Stimulated activated CD8-positive, alpha-beta memory T cell treated with anti-CD3 and anti-CD28 coated beads, Interleukin-12 subunit alpha, Interleukin-12 subunit beta, amount 100 ng/mL, for 4 hours (primary cell): ENCODE results near the gene LIMK2.
"Not testable (repeated sequence)": the region's sequence is repeated elsewhere in the genome, so short reads cannot be mapped to it uniquely, and the experiment has no call there.

ENCODE experiments used
- DNase-seq: peaks from one replicate; pipeline ENCODE4 v3.0.0-alpha.2; 2020; ENCODE audit warnings: low read depth

LIMK2 gene

DNA sequence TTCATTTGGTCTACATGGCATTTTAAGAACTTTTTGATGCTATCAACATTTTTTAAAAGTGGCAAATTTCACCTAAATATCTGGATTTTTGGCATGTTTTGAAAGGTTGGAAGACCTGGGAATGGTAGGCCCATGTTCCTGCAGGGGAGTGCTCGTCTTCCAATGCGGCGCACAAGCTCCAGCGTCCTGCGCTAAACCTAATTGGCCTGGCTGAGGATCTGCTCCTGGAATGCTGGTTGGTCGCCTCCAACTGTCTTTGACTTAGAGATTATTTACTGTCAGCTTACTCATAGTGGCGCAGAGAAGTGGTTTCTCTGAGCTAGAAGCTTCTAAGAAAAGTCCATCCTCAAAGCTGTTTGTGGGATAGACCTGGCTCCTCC lies 626 bp upstream of the LIMK2 start:
- DNase-seq, result no peak

DNA sequence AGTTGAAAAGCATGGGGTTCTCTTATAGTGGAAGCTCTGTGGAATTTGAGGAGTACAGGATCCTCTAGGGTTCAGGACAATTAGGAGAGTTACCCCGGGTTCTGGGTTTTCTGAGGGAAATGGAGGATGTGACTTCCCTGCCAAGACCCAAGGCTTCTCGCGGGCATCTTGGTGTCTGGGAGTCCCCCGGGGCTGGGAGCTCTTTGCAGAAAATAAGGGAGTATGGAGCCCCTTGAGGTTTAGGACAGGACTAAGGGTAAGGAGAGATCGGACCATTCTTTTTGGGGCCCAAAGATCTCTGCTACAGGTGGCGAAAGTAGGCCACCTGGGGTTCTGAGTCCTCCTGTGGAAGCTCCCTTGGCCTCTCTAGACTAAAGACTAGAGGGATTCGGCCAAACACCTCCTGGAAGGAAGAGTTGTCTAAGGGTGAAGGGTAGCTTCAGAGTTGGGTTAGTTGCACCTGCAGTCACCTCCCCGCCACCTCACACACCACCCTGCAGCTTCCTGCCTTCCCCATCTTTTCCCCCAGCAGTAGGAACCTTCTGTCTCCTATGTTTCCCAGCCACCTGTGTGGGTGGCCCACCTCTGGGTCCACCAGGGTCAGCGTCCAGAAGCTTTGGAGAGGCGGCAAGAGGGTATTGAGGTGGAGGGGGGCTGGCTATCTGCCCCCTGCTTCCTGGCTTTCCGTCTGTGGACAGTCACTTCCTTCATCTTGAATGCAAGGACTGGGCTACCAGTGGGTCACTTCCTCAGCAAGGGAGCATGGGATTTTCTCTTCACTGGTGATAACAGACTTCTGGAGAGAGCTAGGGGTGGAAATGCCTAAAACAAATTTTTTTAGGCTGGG lies 908 bp downstream of the LIMK2 start:
- no peak for DNase-seq

DNA sequence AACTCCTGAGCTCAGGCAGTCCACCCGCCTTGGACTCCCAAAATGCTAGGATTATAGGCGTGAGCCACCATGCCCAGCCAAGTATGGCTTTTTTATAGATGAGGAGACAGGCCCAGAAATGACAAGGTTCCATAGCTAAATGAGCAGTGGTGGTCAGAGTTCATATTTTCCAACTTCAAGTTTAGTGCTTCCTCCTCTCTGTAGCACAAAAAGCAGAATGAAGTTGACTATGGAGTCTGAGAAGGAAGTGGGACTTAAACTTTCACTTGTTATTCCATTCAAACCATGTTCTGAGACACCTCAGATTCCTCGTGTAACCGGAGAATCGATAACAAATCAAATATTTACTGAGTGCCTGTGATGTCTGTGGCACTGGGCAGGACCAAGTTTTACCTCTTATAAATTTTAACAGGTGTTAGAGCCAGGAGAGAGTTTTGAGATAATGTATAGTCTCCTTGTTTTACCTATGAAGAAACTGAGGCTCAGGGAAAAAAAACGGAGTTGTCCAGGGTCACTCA lies 3.0 kb downstream of the LIMK2 start:
- no peak for DNase-seq

DNA sequence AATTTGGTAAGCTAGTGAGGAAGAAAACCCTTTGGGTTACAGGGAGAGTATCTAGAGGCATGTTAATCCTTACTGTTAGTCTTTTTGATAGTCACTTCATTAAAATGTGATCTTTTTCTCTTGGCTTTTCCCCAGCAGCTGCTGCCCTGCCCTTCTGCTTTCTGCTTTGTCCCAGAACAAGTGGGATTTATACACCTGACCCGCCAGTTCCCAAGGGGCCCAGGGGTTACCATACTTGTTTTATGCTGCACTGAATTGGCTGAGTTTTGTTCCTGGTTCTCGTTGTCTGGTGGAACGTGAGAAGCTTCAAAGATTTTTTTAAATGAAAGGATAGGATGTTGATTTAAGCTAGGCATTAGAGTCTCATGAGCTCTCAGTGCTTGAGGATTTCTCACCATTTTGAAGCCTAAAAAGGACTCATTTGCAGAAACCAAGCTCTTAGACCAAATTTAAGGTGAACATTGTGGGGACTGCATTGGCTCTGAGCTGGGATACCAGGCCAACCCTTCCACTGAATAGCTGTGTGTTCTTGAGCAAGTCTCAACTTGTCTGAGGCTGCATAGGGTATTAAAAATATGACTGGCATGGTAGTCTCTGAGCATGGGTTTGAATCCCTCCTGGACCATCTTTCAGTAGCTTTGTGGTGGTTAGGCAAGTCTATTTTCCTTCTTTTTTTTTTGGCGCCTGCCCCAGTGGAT lies 6.6 kb downstream of the LIMK2 start:
- DNase-seq, result no peak

DNA sequence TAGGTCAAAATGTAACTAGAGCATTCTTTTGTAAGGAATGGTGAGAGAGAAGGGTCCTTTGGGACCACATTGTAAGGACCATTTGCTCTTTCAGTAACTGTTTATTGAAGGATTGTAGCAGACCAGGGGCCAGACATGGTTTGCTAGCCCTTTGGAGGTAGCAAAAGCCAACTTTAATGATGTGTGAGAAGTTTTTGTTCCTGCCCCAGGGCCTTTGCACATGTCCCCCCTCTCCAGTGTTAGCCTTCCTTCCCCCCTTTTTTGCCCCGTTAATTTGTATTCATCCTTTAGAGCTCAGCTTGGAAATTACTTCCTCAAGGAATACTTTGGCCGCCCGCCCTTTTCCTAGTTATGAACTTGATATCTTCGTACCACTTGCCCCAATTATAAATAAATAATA lies 9.0 kb downstream of the LIMK2 start:
- no peak for DNase-seq

DNA sequence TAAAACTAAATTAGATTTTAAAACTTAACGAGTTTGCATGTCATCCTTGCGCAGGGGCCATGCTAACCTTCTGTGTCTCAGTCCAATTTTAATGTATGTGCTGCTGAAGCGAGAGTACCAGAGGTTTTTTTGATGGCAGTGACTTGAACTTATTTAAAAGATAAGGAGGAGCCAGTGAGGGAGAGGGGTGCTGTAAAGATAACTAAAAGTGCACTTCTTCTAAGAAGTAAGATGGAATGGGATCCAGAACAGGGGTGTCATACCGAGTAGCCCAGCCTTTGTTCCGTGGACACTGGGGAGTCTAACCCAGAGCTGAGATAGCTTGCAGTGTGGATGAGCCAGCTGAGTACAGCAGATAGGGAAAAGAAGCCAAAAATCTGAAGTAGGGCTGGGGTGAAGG lies 10.6 kb downstream of the LIMK2 start:
- DNase-seq, result no peak

DNA sequence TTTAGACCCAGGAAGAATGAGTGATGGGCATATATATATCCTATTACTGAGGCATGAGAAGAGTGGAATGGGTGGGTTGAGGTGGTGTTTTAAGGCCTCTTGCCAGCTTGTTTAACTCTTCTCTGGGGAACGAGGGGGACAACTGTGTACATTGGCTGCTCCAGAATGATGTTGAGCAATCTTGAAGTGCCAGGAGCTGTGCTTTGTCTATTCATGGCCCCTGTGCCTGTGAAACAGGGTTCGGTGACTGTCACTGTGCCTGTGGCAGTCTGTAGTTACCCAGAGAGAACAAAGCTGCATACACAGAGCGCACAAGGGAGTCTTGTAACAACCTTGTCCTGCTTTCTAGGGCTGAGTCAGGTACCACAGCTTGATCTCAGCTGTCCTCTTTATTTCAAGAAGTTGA lies 11.7 kb downstream of the LIMK2 start:
- DNase-seq, result no peak

DNA sequence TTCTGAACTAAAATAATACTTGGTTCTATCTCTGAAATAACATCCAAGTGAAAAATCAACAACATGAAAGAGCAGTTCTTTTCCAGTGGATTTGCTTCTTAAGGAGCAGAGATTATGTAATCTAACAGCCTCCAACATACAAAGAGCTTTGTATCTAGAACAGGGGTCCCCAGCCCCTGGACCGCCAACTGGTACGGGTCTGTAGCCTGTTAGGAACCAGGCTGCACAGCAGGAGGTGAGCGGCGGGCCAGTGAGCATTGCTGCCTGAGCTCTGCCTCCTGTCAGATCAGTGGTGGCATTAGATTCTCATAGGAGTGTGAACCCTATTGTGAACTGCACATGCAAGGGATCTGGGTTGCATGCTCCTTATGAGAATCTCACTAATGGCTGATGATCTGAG lies 12.6 kb downstream of the LIMK2 start:
- DNase-seq, result not testable (repeated sequence)

DNA sequence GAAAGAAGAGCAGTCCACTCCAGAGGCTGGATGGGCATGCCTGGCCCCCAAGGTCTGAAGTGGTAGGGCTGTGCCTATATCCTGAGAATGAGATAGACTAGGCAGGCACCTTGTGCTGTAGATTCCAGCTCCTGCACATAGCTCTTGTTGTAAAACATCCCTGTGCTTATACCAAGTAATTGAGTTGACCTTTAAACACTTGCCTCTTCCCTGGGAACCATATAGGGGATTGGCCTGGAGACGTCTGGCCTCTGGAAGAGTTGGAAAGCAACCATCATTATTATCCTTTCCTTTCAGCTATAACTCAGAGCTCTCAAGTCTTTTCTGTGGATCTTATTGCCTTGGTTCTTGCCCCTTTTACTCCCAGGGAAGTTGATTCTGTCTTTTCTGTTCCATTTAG lies 15.1 kb downstream of the LIMK2 start:
- DNase-seq, result no peak

DNA sequence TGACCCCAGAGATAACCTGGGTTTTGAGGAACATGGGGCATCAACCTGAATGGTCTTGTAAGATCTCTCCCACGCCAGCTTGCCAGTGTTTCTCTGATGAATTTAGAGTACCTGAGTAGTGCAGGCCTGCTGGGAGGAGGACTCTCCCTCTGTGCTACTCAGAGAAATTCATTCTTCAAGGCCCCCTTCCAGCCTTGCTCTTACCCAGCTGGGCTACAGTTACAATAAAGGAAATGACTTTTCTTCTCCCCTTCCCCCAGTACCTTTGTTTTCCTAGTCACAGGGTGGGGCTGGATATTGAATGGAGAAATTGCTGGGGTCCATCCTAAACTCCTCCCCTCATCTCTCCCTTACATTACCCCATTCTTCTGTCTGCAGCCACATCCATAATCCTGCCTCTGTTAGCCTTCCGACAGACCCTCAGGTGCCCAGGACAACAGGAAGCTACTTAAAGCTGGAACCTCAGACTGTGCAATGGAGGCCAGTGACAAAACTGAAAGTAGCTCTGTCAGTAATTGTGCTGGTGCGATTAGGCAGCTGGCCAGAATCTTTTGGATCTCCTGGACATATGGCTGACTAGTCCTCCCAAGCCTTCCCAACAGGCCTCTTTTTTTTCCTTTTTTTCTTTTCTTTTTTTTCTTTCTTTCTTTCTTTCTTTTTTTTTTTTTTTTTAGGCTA lies 17.4 kb downstream of the LIMK2 start:
- no peak for DNase-seq

DNA sequence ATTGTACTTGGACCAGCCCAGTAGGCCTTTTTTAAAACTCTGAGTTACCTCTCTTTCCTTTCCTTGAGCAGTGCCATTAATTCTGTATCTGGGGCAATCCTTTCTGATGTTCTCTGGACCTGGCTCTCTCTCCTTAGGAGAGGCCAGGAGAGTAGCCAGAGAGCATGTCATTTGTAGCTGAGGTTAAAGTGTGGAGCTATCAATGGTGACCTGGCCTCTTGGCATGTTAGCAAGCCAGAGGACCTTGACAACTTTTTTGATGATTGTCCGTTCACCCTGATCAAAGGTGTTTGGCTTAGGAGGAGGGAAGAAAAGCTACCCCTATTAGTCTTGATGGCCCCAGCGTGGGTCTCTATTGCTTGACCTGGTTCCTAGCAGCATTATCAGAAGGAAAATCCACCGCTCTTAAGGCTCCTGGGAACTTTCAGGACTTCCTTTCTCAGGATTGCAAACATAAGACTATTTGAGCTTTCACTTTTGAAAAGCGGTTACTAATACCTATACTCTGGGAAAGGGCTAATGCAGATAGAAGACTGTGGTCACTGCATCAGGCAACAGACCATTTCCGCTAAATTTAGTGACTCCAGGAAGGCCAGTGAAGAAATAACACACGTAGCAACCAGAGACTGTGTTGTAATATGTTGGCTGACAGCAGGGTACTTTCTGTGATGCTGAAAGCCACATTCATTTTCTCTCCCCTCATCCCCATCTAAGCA lies 18.2 kb downstream of the LIMK2 start:
- no peak for DNase-seq

DNA sequence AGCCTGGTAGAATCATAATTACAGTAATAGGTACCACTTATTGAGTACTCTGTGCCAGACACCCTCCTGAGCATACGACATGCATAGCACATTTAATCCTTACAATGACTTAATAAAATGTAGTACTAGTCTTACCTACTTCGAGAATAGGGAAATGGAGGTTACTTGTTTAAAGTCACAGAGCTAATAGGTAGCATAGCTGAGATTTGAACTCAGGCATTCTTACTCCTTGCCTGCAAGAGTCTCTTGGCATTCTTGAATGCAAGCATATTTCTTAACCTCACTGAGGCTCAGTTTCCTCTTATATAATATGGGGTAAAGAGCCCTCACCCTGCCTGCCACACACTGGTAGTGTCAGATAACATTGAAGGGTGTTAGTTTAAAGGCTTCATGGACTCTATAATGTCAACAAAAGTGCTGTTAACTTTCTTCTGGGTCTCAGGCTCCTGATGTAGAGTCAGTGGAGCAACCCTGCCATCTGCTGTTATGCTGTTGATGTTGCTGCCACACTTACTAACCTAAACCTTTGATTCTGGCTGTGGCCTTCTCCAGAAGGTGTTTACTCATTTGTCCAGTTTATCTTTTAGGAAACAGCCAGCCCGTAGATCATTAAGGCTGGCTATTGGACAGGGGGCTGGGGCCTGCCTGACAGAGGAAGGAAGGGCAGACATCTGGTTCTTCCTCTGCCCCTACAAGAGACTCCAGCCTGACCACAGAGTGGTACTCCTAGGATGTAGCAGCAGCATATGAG lies 18.9 kb downstream of the LIMK2 start:
- no peak for DNase-seq

DNA sequence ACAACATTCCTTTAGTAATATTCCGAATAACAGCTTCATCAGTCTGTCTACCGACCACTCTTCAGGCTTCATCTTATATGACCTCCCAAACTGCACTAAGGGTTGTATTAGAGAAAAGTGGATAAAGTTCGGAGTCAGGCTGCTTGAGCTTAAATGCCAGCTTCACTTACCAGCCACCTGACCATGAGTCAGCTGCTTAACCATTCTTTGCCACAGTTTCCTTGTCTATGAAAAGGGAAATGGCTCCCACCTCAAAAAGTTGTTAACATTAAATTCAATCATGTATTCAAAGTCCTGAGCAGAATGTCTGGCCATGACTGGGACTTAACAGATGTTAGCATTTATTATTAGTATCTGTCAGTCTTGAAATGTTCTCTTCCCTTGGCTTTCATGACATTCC lies 20.9 kb downstream of the LIMK2 start:
- DNase-seq, result no peak

DNA sequence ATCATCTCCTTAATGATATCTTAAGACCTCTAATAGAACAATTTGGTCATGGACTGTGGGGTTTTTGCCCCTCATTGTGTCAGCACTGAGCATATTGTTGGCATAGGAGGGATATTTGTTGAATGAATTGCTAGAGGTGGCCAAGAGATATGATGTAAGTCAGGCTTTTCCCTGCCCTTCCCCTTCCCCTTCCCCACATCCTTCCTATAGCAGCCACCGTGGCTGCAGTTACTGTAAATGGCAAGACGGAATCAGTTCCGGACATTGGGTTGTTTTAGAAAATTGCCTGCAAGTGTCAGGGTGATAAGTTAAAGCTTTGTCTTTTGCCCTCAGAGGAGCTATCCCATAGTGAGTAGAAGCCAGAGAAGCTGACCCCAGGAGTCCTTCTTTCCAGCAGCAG lies 23.0 kb downstream of the LIMK2 start:
- no peak for DNase-seq

DNA sequence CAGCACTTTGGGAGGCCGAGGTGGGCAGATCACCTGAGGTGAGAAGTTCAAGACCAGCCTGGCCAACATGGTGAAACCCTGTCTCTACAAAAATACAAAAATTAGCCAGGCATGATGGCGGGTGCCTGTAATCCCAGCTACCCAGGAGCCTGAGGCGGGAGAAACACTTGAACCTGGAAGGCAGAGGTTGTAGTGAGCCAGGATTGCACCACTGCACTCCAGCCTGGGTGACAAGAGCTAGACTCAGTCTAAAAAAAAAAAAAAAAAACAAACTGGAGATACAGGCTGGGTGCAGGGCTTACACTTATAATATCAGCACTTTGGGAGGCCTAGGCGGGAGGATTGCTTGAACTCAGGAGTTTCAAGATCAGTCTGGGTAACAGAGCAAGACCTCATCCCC lies 23.9 kb downstream of the LIMK2 start:
- DNase-seq, result not testable (repeated sequence)

DNA sequence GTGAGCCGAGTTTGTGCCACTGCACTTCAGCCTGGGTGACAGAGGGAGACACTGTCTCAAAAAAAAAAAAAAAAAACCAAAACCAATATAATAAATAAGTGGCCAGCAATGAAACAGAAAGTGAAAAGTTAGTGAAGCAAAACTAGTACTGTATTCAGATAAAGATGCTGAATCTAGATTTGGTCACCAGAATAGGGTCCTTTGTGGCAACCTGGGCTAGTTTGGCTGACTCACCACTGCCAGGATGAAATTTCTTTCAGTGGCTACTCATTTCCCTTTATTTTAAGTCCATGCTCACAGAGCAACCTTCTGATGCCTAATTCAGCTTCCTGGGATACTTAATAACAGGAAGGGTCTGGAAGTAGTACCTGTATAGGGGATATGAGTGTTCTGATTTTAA lies 26.0 kb downstream of the LIMK2 start:
- DNase-seq, result no peak

DNA sequence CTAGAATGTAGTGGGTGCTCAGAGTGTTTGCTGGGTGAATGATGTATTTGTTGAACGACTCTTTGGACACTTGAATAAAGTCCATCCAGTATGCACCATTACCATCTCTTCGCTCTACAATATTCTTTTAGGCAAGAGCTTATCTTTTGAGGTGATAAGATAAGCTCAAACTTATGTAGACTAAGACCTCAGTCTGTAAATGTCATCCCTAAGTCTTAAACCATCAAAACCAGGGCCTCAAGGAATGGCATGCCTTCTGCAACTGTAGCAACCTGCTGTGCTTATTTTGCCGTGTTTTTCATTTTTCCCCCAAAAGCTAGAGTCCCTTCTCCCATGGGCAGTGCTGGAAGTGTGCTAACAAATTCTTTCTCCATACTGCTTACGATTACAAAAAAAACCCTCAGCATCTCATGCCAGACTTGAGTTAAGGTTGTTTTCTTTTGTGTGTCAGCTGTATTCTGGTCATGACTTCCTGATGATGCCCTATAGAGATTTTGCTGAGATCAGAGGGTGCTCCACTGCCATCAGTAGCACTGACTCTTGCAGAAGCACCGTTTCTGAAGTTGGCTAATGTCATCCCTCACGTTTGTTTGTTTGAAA lies 27.8 kb downstream of the LIMK2 start:
- no peak for DNase-seq

DNA sequence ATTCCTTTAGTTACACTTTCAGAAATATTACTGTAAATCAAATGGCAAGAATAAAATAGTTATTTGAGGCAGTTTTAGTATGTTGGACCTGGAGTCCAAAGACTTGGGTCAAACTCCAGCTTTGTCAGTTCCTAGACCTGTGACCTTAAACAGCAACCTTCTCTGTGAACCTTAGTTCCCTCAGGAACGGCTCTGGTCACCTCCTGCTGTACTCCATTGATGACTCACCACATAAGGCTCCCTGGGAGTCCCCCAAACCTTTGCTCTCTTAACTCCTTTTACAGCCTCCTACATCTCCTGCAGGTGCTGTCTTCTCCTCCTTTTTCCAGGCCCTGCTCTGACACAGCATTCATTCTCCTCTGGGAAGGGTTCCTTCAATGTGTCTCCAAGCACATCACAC lies 29.1 kb downstream of the LIMK2 start:
- DNase-seq, result no peak

DNA sequence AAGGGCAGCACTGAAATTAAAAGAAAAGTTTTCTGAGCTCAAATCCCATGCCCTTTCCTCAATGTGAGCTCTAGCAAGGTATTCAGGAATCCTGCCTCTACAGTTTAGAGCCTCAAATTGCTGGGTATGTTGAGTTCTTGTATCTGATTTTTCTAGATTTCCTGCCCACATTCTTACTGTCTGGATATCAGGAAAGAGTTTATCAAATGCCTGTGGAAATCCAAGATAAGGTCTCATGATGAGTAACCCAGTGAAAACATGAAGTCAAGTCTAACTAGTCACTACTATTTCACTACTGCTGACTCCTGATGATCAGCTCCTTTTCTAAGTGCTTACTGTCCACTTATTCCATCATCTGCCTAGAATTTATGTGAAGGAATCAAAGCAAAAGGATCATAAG lies 29.8 kb downstream of the LIMK2 start:
- DNase-seq, result no peak

DNA sequence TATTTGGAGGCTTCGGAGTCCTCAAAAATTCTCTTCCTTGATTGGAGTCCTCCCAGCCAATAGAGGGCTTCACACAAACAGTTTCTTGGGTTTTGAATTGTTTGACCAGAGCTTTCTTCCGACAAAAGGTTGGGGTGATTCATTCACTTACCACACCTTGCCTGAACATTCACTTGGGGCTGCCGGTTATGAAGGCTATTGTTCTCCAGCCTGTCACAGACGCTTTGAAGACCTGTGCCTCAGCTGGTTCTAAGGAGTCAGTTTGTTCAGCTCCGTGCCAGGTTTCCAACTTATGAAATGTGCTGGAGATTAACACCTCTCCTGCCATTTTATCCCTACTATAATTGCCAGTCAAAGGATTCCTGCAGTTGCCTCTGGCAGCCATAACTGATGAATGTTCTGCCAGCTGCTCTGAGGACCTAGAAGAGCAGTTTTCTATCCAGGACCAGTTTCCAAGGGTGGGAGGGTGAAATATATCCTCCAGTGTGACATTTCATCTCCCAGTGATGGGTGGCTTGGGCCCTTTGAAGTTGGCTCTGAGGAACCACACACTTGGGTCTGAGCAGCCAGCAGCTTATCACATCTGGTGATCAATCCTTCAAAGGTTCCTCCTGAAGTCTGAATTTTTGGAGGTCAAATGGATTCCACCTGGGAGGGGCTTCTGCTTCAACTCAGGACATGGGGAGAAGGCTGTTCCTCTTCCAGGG lies 31.4 kb downstream of the LIMK2 start:
- no peak for DNase-seq
